ENCODE results near the gene DUSP16. TPM values are rescaled to one million over a fixed set of nuclear protein-coding genes. Genes with fewer than 3 reads are reported as not detected.

The DUSP16 gene
- total RNA-seq, 1 experiment from 2014 or later: 10.6 TPM

GRCh38 chr12:12491606-12492005, 71.1 kb downstream of the DUSP16 start:
- no TSS peak for BruUV-seq (replicated peaks)
- H3K27me3 ChIP-seq (replicated peaks; ENCODE audit: insufficient read depth, low read depth, low read length, poor library complexity): no peaks in the 10 kb centered on the region
- ChIA-PET CTCF (no interaction called here), POLR2A (ENCODE audit: low non-redundant PET) (no interaction called here)
- H3K9me3 ChIP-seq (ENCODE audit: low read depth, low read length, poor library complexity, severe bottlenecking): no peaks in the 10 kb centered on the region
- H3K36me3 ChIP-seq (ENCODE audit: insufficient read depth, low read length, poor library complexity, severe bottlenecking): no peaks in the 10 kb centered on the region
- no peak for TF ChIP-seq EZH2 (IDR thresholded peaks at IDR 0.05; ENCODE audit: borderline replicate concordance, low read depth, low read length, poor library complexity, severe bottlenecking)
- no peak for TF ChIP-seq CTCF (conservative IDR thresholded peaks at IDR 0.05; ENCODE audit: low read depth, low read length)
- DNase-seq (ENCODE audit: low spot score): no peak
- H3K4me3 ChIP-seq (ENCODE audit: low read depth, low read length, poor library complexity, severe bottlenecking): no peak overlapping the region
- H3K27ac ChIP-seq (ENCODE audit: low read depth, low read length, poor library complexity, severe bottlenecking): no peak overlapping the region
- intact Hi-C loops (cut with micrococcal nuclease; ENCODE audit: unreplicated experiment): no loop called here
- no peaks in the 10 kb centered on the region for H3K4me1 ChIP-seq (ENCODE audit: insufficient read depth, low read length, poor library complexity, severe bottlenecking)

GRCh38 chr12:12488823-12489550, 73.7 kb downstream of the DUSP16 start:
- DNase-seq (ENCODE audit: low spot score): no peak
- no peak overlapping the region for H3K4me3 ChIP-seq (ENCODE audit: low read depth, low read length, poor library complexity, severe bottlenecking)
- ChIA-PET POLR2A (ENCODE audit: low non-redundant PET) (no interaction called here), CTCF (no interaction called here)
- intact Hi-C loops (cut with micrococcal nuclease; ENCODE audit: unreplicated experiment): no loop called here
- H3K4me1 ChIP-seq (ENCODE audit: insufficient read depth, low read length, poor library complexity, severe bottlenecking): no peaks in the 10 kb centered on the region
- BruUV-seq (replicated peaks): no TSS peak
- no peak for TF ChIP-seq EZH2 (IDR thresholded peaks at IDR 0.05; ENCODE audit: borderline replicate concordance, low read depth, low read length, poor library complexity, severe bottlenecking)
- TF ChIP-seq CTCF (conservative IDR thresholded peaks at IDR 0.05; ENCODE audit: low read depth, low read length): no peak
- no peaks in the 10 kb centered on the region for H3K9me3 ChIP-seq (ENCODE audit: low read depth, low read length, poor library complexity, severe bottlenecking)
- no peak overlapping the region for H3K27ac ChIP-seq (ENCODE audit: low read depth, low read length, poor library complexity, severe bottlenecking)
- no peaks in the 10 kb centered on the region for H3K27me3 ChIP-seq (replicated peaks; ENCODE audit: insufficient read depth, low read depth, low read length, poor library complexity)
- H3K36me3 ChIP-seq (ENCODE audit: insufficient read depth, low read length, poor library complexity, severe bottlenecking): no peaks in the 10 kb centered on the region

- ChIA-PET POLR2A (ENCODE audit: low non-redundant PET) (no interaction called here), CTCF (no interaction called here)
- H3K4me1 ChIP-seq (ENCODE audit: insufficient read depth, low read length, poor library complexity, severe bottlenecking): no peaks in the 10 kb centered on the region
- no peak for DNase-seq (ENCODE audit: low spot score)
- H3K9me3 ChIP-seq (ENCODE audit: low read depth, low read length, poor library complexity, severe bottlenecking): no peaks in the 10 kb centered on the region
- no peak for TF ChIP-seq EZH2 (IDR thresholded peaks at IDR 0.05; ENCODE audit: borderline replicate concordance, low read depth, low read length, poor library complexity, severe bottlenecking)
- no peak for TF ChIP-seq CTCF (conservative IDR thresholded peaks at IDR 0.05; ENCODE audit: low read depth, low read length)
- no peak overlapping the region for H3K4me3 ChIP-seq (ENCODE audit: low read depth, low read length, poor library complexity, severe bottlenecking)
- no peaks in the 10 kb centered on the region for H3K36me3 ChIP-seq (ENCODE audit: insufficient read depth, low read length, poor library complexity, severe bottlenecking)
- intact Hi-C loops (cut with micrococcal nuclease; ENCODE audit: unreplicated experiment): no loop called here
- no peak overlapping the region for H3K27ac ChIP-seq (ENCODE audit: low read depth, low read length, poor library complexity, severe bottlenecking)
- BruUV-seq (replicated peaks): no TSS peak
- no peaks in the 10 kb centered on the region for H3K27me3 ChIP-seq (replicated peaks; ENCODE audit: insufficient read depth, low read depth, low read length, poor library complexity)
Observed at GRCh38 chr12:12488296-12488695, 74.4 kb downstream of the DUSP16 start.
